GM21423 (cell line): ENCODE results near the gene ADGRD1.
"Not testable (repeated sequence)": the region's sequence is repeated elsewhere in the genome, so short reads cannot be mapped to it uniquely, and the experiment has no call there.

Experiments used
- ATAC-seq: cut with Tn5 transposase; IDR thresholded peaks from one replicate; pipeline ENCODE4 v1.9.1; 2021; ENCODE audit warnings: mild to moderate bottlenecking, moderate library complexity; ENCODE audit not compliant: unreplicated experiment

ADGRD1 gene

DNA sequence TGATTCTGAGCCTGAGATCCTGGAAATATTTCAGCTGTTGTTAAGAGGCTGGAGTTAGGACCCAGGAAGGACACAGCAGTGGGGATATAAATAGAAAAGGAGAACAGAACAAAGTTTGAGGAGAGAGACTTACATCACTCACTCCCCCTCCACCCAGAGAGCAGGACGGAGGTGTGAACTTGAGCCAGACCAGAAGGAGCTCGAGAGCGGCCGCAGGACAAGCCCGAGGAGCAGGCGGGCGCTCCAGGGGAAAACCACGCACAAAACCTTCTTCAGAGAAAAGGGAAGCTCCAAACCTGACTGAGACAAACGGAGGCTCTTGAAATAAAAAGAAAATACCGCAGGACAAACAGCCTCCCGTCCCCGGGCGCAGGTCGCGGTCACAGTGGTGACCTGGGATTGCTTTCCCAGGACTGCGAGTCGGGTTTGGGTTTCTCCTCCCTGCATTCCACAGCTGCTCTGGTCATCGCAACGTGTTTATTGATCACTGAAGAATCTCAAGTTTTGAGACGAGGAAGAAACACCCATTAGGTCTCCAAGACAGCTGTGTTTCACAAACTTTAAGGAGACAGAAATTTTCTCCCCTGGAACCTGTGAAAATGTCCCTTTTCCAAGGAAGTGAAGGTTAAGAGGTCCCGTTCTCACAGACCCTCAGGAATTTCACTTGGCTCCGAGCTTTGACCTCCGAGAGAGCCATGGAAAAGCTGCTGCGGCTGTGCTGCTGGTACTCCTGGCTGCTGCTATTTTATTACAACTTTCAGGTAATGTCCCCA is at the start of gene ADGRD1:
ADGRD1 (plus strand) TSS at position 137 of the 773 bp plus-strand sequence; CDS start at position 696, 559 bp downstream.
- no peak for ATAC-seq

GRCh38 chr12:130904064-130904463 is 49.6 kb upstream of the ADGRD1 start:
- ATAC-seq = no peak

DNA sequence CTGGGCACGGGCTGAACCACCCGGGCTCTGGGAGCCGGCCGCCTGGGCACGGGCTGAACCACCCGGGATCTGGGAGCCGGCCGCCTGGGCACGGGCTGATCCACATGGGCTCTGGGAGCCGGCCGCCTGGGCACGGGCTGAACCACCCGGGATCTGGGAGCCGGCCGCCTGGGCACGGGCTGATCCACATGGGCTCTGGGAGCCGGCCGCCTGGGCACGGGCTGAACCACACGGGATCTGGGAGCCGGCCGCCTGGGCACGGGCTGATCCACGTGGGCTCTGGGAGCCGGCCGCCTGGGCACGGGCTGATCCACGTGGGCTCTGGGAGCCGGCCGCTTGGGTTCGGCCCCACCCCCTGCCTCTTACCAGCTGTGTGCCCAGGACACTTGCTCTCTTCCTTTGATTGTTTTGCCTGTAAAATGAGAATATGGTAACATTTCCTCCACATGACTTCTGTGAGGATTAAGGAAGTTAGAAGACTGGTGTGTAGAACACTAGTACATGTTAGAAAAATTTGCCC is 48.7 kb upstream of the ADGRD1 start:
- ATAC-seq = not testable (repeated sequence)

DNA sequence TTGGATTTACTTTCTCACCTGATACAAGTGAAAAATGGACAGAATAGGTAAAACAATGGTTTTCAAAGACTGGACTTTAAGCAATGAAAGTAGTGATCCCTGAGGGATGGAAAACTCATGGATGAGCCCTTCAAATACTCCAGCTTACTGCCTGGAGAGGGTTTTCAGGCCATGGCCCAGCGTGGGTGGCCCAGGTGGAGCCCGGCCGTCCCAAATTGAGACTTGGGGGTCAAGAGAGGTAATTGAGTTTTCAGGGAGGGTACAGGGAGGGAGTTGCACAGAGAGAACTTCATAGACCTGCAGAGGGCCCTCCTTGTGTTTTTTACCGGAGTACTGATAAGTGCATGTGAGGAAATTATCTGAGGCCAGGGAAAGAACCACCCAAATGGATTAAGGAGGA is 44.6 kb upstream of the ADGRD1 start:
- ATAC-seq = no peak

DNA sequence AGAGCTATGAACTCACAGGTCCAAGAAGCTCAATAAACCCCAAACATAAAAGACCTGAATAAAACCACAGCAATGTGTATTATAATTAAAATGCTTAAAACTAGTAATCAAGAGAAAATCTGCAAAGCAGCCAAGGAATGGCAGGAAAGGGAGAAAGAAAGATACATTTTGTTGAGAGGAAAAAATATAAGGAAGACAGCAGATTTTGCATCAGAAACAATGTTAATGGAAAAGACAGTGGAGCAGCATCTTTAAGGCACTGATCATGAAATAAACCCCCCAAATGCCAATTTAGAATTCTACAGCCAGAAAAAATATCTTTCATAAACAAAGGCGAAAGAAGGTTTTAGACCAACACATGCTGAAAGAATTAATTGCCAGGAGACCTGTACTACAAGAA is 42.5 kb upstream of the ADGRD1 start:
- ATAC-seq = no peak

DNA sequence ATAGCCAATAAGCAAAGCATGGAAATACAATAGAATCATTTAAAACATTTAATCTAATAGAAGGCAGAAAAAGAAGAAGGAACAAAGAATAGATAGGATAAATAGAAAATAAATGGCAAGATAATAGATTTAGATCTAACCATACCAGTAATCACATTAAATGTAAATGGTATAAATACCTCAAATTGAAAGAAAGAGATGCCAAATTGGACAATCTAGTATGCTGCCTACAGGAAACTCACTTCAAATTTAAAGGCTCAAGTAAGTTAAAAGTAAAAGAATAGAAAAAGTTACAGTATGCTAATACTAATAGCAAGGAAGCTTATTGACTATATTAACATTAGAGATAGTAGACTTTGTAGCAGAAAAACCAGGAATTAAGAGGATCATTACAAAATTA is 41.8 kb upstream of the ADGRD1 start:
- no peak for ATAC-seq

- ATAC-seq = no peak
Measured at GRCh38 chr12:130916241-130916911, 37.3 kb upstream of the ADGRD1 start.

GRCh38 chr12:130917607-130918006 is 36.1 kb upstream of the ADGRD1 start:
- no peak for ATAC-seq

DNA sequence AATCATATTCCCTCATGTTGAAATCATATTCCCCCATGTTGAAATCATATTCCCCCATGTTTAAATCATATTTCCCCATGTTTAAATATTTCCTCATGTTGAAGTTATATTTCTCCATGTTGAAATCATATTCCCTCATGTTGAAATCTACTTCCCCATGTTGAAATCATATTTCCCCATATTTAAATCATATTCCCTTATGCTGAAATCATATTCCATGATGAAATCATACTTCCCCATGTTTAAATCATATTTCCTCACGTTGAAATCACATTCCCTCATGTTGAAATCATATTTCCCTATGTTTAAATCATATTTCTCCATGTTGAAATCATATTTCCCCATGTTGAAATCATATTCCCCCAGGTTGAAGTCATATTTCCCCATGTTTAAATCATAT is 34.6 kb upstream of the ADGRD1 start:
- ATAC-seq = no peak

GRCh38 chr12:130920119-130920703 is 33.5 kb upstream of the ADGRD1 start:
- no peak for ATAC-seq

- ATAC-seq = no peak
Measured at GRCh38 chr12:130920723-130921381, 32.9 kb upstream of the ADGRD1 start.

GRCh38 chr12:130922511-130922953 is 31.2 kb upstream of the ADGRD1 start:
- ATAC-seq = no peak

DNA sequence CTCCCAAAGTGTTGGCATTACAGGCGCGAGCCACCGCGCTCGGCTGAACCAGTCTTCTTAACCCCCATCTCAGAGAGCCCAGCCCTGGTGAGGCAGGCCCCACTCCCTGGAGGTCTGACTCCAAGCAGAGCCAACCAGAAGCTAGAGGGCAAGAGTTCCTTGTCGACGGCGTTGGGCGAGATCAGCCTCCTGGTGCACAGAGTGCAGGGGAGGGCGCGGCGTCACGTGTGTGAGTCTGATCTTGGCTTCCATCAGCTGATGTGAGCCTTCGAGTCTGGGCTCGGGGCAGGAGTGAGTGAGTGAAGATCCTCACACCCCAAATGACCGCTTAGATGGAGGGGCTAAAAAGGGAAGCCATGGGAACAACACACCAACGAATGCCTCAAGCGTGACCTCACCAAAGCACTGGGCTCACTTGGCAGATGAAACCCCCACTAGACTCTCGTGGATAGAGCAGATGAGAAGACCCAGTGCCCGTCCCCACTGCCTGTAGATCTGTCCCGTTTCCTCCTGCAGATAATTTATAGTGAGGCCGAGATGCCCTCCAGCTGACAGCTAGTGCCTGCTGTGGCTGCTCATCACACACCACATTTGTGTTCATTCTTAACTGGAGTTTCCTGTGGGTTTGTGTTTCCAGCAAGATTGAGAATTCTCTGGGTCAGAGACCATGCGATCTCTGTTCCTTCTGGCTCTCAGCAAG is 28.6 kb upstream of the ADGRD1 start:
- no peak for ATAC-seq

DNA sequence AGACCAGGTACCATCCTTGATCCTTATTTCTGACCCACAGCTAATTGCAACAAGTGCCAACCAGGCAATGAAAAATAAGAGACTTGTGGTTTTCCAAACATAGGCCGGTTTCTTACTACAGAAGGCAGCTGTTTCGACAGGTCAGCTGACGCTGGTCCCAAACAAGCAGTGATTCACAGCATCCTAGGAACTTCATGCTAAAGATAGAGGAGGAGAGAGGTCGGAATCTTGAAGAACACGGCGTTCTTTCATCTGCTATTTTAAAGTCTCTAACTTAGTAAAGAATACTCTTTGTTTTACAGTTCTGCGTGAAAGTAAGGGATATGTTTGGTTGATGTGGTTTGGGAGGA is 28.1 kb upstream of the ADGRD1 start:
- ATAC-seq = no peak

DNA sequence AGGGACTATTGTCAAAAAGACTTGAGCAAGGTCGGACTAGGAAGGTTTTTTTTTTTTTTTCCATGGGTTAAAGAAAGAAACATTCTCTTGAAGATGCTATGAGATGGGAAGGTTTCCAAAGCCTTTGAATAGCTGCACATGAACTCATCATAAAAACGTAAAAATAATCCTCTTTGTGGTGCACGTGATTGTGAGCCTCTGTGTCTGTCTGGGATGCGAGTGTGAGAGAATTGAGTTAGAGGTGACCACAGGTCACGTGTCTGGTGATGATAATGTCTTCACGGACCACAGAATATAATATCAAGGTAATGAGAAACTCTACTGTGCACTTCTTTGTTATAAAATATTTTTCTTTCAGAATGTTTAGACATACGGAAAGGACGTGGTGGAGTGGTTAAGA is 24.3 kb upstream of the ADGRD1 start:
- ATAC-seq = no peak

DNA sequence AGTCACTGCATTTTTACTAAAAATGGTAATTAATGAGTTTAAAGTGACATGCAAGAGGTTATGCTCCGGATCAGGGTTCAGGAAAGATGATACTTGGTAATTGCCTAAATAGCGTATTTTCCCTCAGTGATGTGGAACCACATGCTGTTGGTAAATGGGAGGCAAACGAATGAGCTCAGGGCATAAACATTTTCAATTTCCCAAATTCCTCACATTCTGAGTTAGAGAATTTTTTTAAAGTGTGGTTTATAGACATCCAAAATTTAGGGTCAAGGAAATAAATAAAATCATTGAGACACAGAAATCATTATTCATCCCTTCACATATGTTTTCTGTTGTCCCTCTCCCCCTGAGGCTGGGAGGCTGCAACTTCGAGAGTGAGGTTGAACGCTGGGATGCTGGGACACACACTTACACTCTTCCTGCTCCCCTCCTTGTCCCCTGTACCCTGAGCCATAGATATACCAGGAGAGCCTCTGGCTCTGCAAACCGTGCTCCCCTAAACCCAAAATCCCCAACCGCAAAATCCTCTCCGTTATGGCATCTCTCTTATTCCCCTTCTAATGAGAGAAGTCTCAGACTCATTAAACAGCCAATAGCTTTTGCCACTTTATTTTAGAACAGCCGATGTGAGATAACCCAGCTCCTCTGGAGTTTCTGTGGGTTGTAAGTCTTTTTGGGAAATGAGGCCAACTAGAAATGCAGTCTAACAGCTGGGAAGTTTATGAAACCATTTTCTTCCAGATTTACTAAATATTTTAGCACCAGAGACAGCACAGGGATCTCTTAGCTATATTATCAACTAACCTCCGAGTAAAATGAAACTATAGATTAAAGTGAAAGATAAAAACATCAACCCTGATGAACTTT is 21.4 kb upstream of the ADGRD1 start:
- no peak for ATAC-seq

GRCh38 chr12:130933269-130933995 is 20.3 kb upstream of the ADGRD1 start:
- no peak for ATAC-seq

DNA sequence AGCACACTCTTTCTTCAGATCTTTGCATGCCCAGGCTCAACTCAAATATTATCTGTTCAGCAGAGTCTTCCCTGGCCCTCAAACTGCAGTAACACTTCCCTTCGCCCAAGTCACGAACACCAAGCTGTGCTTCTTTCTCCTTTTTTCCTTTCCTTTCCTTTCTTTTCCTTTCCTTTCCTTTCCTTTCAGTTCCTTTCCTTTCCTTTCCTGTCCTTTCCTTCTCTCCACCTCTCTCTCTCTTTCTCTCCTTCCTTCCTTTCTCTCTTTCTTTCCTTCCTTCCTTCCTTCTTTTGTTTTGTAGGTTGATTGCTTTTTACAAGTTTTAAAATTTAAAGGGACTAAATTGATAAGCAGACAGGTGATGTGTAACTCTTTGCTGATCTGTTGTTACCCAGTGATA is 19.0 kb upstream of the ADGRD1 start:
- no peak for ATAC-seq

- no peak for ATAC-seq
Measured at GRCh38 chr12:130936561-130936960, 17.1 kb upstream of the ADGRD1 start.
